Measurements from ENCODE around the gene DUSP7. TPM values are rescaled to one million over a fixed set of nuclear protein-coding genes. Genes with fewer than 3 reads are reported as not detected.

DUSP7 gene
- polyA plus RNA-seq, 4 donors, result 16.7 to 20.0 (median 18.4) TPM

- DNase-seq (ENCODE audit: low read depth in 4 of 4, low spot score in 3 of 4), result no peak
Observed at GRCh38 chr3:52031896-52032295, 24.5 kb downstream of the DUSP7 start.

- no peak for DNase-seq (ENCODE audit: low read depth in 4 of 4, low spot score in 3 of 4)
Observed at GRCh38 chr3:52030714-52031310, 25.6 kb downstream of the DUSP7 start.

- no peak for DNase-seq (ENCODE audit: low read depth in 4 of 4, low spot score in 3 of 4)
Observed at GRCh38 chr3:52029535-52029934, 26.8 kb downstream of the DUSP7 start.

DNA sequence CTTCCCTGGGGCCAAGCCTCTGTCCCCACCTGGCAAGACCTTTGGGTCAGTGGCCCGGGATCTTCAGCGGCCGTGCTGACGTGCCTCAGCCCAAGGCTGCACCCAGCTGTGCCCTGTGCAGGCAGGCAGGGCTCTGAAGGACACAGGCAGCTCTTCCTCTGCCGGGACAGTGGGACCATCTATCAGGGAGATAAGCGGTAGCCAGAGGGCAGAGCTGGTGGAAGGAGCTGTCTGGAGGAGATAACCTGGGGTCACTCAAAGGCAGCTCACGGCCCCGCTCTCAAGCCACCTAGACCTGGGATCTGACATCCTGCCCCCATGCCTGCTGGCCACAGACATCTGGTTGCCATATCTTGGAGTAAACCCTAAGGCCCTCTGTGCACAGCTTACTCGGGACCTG, 27.3 kb downstream of the DUSP7 start:
- no peak for DNase-seq (ENCODE audit: low read depth in 4 of 4, low spot score in 3 of 4)

- no peak for DNase-seq (ENCODE audit: low read depth in 4 of 4, low spot score in 3 of 4)
Observed at GRCh38 chr3:52028572-52028971, 27.8 kb downstream of the DUSP7 start.

GRCh38 chr3:52026041-52026440, 30.3 kb downstream of the DUSP7 start:
- DNase-seq (ENCODE audit: low read depth in 4 of 4, low spot score in 3 of 4), result no peak

DNA sequence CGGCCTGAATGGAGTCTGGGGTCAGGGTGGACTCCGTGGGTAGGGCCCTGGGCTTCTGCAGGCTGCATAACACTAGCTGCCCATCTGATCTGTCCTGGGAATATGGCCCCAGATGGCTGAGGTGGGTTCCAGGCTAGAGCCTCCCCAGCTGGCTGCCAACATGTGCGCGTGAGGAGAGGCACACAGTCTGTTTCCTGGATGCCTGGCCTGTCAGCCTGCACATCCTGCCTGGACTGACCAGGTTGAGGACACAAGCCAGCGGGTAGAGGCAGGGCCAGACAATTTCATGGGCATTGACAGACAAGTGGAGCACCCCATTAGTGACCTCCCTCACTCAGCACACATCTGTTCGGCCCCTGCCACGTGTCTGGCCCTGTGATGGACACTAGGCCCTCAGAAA, 30.9 kb downstream of the DUSP7 start:
- DNase-seq (ENCODE audit: low read depth in 4 of 4, low spot score in 3 of 4), result no peak

- DNase-seq (ENCODE audit: low read depth in 4 of 4, low spot score in 3 of 4), result no peak
Observed at GRCh38 chr3:52024765-52025452, 31.5 kb downstream of the DUSP7 start.

DNA sequence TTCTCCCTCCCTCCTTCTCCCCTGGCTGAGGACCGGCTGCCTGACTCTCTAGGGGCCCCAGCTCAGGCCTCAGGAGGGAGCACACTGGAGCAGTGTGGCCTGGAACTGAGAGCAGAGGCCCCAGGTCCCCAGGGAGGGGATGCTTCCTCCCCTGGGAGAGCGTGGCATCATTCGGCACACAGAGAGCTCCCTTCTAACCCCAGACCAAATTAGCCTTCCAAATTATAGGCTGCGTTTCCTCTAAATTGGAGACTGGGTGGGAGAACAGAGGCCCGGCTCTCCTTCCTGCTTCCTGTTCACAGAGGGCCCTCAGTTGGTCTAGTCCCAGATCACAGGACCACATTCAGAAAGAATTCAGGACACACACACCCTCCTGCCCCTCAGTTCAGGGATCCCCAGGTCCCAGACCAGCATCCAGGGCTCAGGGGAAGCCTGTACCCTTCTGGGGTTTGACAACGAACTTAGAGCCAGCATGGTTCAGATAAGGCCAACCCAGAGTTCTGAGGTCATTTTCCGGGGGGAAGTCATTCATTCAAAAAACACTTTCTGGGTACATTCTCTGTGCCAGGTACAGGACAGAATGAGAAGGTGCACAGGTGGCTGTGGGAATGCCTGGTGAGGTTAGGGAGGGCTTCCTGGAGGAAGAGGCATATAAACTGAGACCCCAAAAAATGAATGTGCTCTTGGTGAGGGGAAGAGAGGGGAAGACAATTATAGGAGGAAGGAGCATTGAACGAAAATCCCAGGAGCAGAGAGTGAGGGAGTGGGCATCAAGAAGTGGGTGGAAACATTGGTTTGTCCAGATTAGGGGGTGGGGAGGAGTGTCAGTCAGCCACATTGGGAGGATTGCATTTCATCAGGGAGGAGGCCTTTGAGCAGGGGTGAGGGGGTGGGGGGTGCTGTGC, 32.3 kb downstream of the DUSP7 start:
- DNase-seq (ENCODE audit: low read depth in 4 of 4, low spot score in 3 of 4), result no peak

GRCh38 chr3:52023101-52023770, 33.1 kb downstream of the DUSP7 start:
- no peak for DNase-seq (ENCODE audit: low read depth in 4 of 4, low spot score in 3 of 4)

DNA sequence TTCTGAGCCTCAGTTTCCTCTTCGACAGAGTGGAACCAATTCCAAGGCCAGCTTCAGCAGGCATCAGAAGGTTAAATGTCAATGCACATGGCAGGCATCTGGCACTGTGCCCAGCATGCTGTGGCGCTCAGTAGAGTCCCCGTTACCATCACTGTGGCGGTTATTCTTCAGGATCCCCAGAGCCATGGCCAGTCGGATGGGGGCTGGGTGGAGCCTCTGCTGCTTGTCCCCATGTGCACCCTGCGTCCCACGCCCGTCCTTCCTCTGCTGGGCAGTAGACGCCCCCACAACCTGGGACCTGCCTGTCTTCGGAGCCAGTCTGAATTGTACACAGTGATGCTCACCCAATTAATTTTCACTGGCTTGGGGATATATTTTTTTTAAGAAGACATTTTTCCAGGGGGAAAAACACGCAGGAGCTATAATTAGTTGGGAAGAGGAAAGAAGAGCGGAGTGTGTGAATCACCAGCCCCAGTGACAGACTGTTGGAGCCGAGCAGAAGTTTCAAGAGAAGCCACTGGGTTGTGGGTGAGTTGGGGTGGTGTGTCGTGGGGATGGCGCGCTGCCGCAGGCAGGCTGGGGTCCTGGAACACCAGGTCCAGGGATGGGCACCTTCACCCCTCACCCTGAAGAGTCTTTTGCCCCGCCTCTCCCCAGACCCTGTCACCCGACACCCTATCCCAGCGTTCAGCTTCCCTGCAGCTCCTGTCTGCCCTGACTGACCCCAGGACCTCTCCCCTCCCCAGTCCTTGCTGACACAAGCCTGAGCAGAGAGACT, 33.9 kb downstream of the DUSP7 start:
- no peak for DNase-seq (ENCODE audit: low read depth in 4 of 4, low spot score in 3 of 4)

DNA sequence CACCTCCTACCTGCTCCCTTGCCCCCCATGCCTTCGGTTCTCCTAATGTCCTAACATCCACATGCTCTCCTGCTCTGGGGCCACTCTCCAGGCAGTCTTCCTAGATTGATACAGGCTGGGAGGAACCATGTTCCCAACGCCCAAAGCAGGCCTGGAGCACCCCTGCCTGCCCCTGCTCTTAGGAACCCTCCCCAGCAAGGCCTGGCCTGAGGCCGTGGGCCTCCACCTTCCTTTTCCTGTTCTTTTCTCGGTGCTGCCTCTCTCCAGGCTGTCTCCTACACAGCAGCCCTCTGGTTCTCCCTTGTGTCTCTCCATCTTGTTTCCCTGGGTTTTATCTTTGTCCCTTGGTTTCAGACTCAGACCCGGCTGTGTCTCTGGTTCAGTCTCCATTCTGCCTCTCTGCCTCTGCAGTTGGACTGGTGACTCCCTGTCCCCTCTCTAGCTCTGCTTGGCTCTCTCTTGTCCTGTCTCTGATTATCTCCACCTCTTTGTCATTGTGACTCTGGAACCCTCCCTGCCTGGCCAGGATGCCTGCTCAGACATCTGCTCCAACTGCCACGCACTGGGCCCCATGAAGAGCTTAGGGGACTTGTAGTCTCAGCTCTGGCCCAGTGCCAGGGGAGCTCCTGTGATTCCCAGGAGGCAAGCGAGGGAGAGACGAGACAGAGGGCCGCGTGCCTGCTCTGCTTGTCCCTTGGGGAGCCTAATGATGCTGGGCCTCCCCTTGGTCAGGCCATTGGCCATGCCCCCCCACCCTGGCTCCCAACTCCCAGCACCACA, 34.7 kb downstream of the DUSP7 start:
- no peak for DNase-seq (ENCODE audit: low read depth in 4 of 4, low spot score in 3 of 4)

DNA sequence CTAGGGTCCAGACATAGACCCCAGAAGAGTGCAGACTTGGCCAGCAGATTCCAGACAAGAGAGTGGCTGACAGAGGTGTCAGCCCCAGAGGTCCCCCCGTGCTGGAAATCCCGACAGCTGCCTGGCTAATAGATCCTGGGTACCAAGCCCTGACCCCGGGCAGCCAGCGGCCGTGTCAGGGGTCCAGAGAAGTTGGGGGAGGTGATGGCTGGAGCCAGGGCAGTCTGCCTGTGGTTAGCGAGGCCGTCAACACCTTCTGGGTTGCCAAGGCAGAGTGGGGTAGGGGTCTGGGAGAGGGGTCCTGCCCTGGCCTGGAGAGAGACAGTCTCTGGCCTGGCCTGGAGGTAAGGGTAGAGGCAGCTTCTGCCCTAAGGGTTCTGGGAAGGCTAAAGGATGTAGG, 35.6 kb downstream of the DUSP7 start:
- DNase-seq (ENCODE audit: low read depth in 4 of 4, low spot score in 3 of 4), result no peak

DNA sequence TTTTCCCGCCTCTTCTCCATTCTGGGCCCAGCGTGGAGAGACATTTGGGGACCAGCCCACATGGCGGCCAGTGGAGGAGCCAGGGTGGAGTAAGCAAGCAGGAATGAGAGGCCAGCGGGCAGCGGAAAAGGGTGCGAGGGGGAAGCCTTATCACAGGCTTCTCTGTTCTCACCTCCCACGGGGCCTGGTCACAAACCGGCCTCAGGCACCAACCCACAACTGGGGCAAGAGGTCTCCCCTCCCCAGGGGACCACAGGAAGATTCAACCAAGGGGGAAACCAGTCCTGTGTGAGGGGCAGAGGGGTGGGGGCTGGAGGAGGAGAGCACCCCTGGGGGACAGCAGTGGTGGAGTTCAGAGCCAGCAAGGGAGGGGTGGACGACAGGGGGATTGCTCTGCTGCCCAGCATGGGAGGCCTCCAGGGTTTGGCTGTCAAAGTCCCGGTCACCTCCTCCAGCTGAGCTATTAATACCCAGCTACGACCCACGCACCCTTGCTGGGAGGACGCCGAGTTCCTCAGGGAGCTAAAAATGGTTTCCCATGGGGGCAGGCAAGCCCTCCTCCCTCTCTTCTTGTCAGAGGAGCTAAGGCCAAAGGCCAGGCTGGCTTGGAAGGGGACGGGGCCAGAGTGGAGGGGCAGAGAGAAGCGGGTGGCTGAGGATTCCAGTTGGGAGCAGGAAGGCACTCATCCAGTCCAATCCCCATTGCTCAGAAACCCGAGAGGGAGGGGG, 36.9 kb downstream of the DUSP7 start:
- DNase-seq (ENCODE audit: low read depth in 4 of 4, low spot score in 3 of 4), result no peak

DNA sequence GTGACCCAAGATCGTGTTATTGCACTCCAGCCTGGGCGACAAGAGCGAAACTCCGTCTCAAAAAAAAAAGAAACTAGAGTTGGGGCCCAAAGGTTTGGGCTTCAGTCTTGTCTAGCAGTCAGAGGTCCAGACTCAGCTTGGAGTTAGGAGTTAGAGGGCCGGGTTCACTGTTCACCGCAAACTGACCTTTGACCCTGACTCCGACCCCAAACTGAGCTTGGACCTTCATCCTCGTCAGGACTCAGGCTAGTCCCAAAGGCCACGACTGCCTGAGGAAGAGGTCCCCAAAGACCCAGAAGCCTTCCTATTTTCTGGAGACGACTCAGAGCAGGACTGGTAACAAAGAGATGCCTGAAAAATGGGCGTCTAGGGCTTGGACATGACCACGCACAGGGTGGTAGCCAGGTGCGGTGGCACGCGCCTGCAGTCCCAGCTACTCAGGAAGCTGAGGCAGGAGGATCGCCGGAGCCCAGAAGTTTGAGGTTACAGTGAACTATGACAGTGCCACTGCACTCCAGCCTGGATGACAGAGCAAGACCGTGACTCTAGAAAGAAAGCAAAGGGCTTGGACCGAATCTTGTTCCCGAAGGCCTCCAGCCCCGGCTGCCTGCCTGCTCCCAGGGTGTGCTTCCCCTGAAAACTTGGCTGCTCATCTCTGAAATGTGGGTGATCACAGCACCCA, 37.9 kb downstream of the DUSP7 start:
- DNase-seq (ENCODE audit: low read depth in 4 of 4, low spot score in 3 of 4), result no peak

- DNase-seq (ENCODE audit: low read depth in 4 of 4, low spot score in 3 of 4), result no peak
Observed at GRCh38 chr3:52017586-52017985, 38.8 kb downstream of the DUSP7 start.

GRCh38 chr3:52015438-52016228, 40.7 kb downstream of the DUSP7 start:
- no peak for DNase-seq (ENCODE audit: low read depth in 4 of 4, low spot score in 3 of 4)
